Astrocyte (in vitro differentiated cells and primary cell): ENCODE measurements around the gene FZD10.

ENCODE experiments used
- CTCF ChIP-seq: IDR thresholded peaks from 2 replicates; pipeline ENCODE4 v1.5.1; 2011; ENCODE audit warnings: low read depth, mild to moderate bottlenecking, inconsistent platforms, low read length, moderate library complexity; ENCODE audit not compliant: insufficient read depth
- EZH2 ChIP-seq: IDR thresholded peaks from 2 replicates; pipeline ENCODE4 v1.6.1; 2012; ENCODE audit warnings: mild to moderate bottlenecking, low read length, inconsistent platforms; ENCODE audit not compliant: insufficient read depth

GRCh38 chr12:130186651-130187268 lies 24.5 kb downstream of the FZD10 start:
- TF ChIP-seq CTCF (no peak), EZH2 (no peak)
